B cell (primary cell): Measurements from ENCODE around the gene AMIGO2. TPM values are rescaled to one million over a fixed set of nuclear protein-coding genes. Genes with fewer than 3 reads are reported as not detected.
A peak's percentile ranks its signal among the peaks of the same experiment; 100 is the strongest.

Source experiments
- ATAC-seq: fragments of 200-7000 bp; cut with Tn5 transposase; one replicate; pipeline ENCODE4 v1.10.0; 2021; ENCODE audit warnings: low read depth, mild to moderate bottlenecking, moderate number of reproducible peaks, moderate library complexity
- CTCF ChIA-PET: fragments of 350-600 bp; sonication (Branson Sonifier 250); formaldehyde crosslinking; loops from one replicate; lab custom pipeline; 2021; ENCODE audit warnings: antibody characterized with exemption, inconsistent platforms; lab: Charles Lee
- POLR2A ChIA-PET: fragments of 350-600 bp; sonication (Branson Sonifier 250); formaldehyde crosslinking; loops from one replicate; lab custom pipeline; 2021; ENCODE audit warnings: antibody characterized with exemption; lab: Charles Lee
- DNase-seq: peaks from one replicate; pipeline ENCODE4 v3.0.0; 2013
- H2AFZ ChIP-seq: 2 replicates; pipeline ENCODE4 v1.6.1; 2012; ENCODE audit warnings: mild to moderate bottlenecking, low read depth, low read length; ENCODE audit not compliant: insufficient read depth, poor library complexity, severe bottlenecking
- H3K27ac ChIP-seq, 2 donors: 1 replicate in 1 of 2; 2 replicates in 1 of 2; pipeline ENCODE4 v1.5.1; 2012 to 2013; ENCODE audit warnings: low read length in 2 of 2, mild to moderate bottlenecking in 2 of 2, moderate library complexity in 1 of 2
- H3K27me3 ChIP-seq, 4 experiments: fragments of 200-600 bp in 1 of 4; sonication (generic) in 1 of 4; replicated peaks in 1 of 4; 1 replicate in 2 of 4; 2 replicates in 2 of 4; pipeline versions ENCODE4 v1.6.1 to v1.7.0; 2013 to 2016; ENCODE audit warnings: low read length in 3 of 4, mild to moderate bottlenecking in 2 of 4, mixed read lengths in 1 of 4, moderate library complexity in 1 of 4; ENCODE audit not compliant: insufficient read depth in 4 of 4, control insufficient read depth in 3 of 4; ENCODE audit errors: control extremely low read depth in 1 of 4
- H3K36me3 ChIP-seq, 2 experiments: replicated peaks in 1 of 2; 1 replicate in 1 of 2; 2 replicates in 1 of 2; pipeline versions ENCODE4 v1.6.1 to v1.7.1; 2013; ENCODE audit warnings: low read length in 1 of 2; ENCODE audit not compliant: insufficient read depth in 2 of 2, control insufficient read depth in 1 of 2; ENCODE audit errors: control extremely low read depth in 1 of 2, extremely low read depth in 1 of 2
- H3K4me1 ChIP-seq, 2 donors: fragments of 200-600 bp in 1 of 2; sonication (generic) in 1 of 2; 1 replicate in 1 of 2; 2 replicates in 1 of 2; pipeline versions ENCODE4 v1.5.1 to v1.6.1; 2013 to 2017; ENCODE audit warnings: low read length in 2 of 2; ENCODE audit not compliant: control insufficient read depth in 2 of 2, insufficient read depth in 2 of 2
- H3K4me2 ChIP-seq: replicated peaks from 2 replicates; pipeline ENCODE3; 2012; ENCODE audit warnings: mild to moderate bottlenecking, low read depth, low read length; ENCODE audit not compliant: poor library complexity, severe bottlenecking
- H3K4me3 ChIP-seq, 5 experiments: fragments of 200-600 bp in 1 of 5; sonication (generic) in 1 of 5; 1 replicate in 3 of 5; 2 replicates in 2 of 5; pipeline versions ENCODE4 v1.5.1 to v1.7.0; 2011 to 2016; ENCODE audit warnings: low read length in 4 of 5, mild to moderate bottlenecking in 4 of 5, low read depth in 2 of 5, control low read depth in 1 of 5, moderate library complexity in 1 of 5; ENCODE audit not compliant: insufficient read depth in 1 of 5; ENCODE audit errors: control extremely low read depth in 1 of 5, extremely low read depth in 1 of 5
- H3K79me2 ChIP-seq: fragments of 200-600 bp; sonication (generic); one replicate; pipeline ENCODE4 v1.6.0; 2016; ENCODE audit warnings: low read length; ENCODE audit not compliant: control insufficient read depth, insufficient read depth
- H3K9ac ChIP-seq: fragments of 200-600 bp; sonication (generic); 2 replicates; pipeline ENCODE4 v1.6.1; 2017; ENCODE audit warnings: mild to moderate bottlenecking, low read length, moderate library complexity
- H3K9me3 ChIP-seq, 3 donors: one replicate each; pipeline versions ENCODE4 v1.6.1 to v1.7.1; 2013; ENCODE audit warnings: low read length in 2 of 3; ENCODE audit not compliant: control insufficient read depth in 2 of 3, insufficient read depth in 1 of 3; ENCODE audit errors: control extremely low read depth in 1 of 3
- H4K20me1 ChIP-seq: 2 replicates; pipeline ENCODE4 v1.6.0; 2012; ENCODE audit warnings: mild to moderate bottlenecking, low read length; ENCODE audit not compliant: insufficient read depth, control insufficient read depth, poor library complexity, severe bottlenecking
- H3K27ac Mint-ChIP-seq: one replicate; pipeline ENCODE4 v1.8.0; 2021; ENCODE audit warnings: mixed read lengths
- H3K27me3 Mint-ChIP-seq: one replicate; pipeline ENCODE4 v1.8.0; 2021; ENCODE audit warnings: mixed read lengths
- H3K4me1 Mint-ChIP-seq: one replicate; pipeline ENCODE4 v1.8.0; 2021; ENCODE audit warnings: mixed read lengths
- H3K4me3 Mint-ChIP-seq: one replicate; pipeline ENCODE4 v1.8.0; 2021; ENCODE audit warnings: mixed read lengths
- H3K9me3 Mint-ChIP-seq: one replicate; pipeline ENCODE4 v1.8.0; 2022; ENCODE audit warnings: mixed read lengths; ENCODE audit not compliant: insufficient read depth
- CTCF ChIP-seq: fragments of 200-600 bp; IDR thresholded peaks from one replicate; pipeline ENCODE4 v1.8.0; 2022; ENCODE audit warnings: antibody characterized with exemption, mild to moderate bottlenecking
- EZH2 ChIP-seq: IDR thresholded peaks from 2 replicates; pipeline ENCODE4 v1.6.1; 2012; ENCODE audit warnings: borderline replicate concordance, low read depth, mild to moderate bottlenecking, moderate library complexity, low read length; ENCODE audit not compliant: insufficient read depth, poor library complexity, severe bottlenecking
- WGBS: methylation state at CpG from one replicate; pipeline ENCODE4 v1.1.5; 2013; ENCODE audit warnings: missing lambda C conversion rate; ENCODE audit not compliant: insufficient coverage; 5-methylcytosine and 5-hydroxymethylcytosine counted together
- intact Hi-C: fragments of 100-400 bp; cut with micrococcal nuclease; formaldehyde crosslinking; loops from one replicate; pipeline ENCODE4 v1.10.0; 2022
- polyA plus RNA-seq: library from polyadenylated mRNA; depleted of rRNA; stranded (reverse); fragments of >200 nt; gene quantifications from 2 replicates; pipeline ENCODE4 v1.2.3, GENCODE V29; 2012
- total RNA-seq, 2 donors: library from RNA; stranded (reverse); fragments of 120-200 nt in 1 of 2; gene quantifications; 1 replicate in 1 of 2; 2 replicates in 1 of 2; pipeline versions ENCODE4 v1.2.3 to v1.2.4, GENCODE V29; 2013 to 2022

Gene AMIGO2
- total and polyA plus RNA-seq, 2 donors (not counting 1 experiment from before 2014, with no cell fraction given) = 10.4 to 11.8 TPM

DNA sequence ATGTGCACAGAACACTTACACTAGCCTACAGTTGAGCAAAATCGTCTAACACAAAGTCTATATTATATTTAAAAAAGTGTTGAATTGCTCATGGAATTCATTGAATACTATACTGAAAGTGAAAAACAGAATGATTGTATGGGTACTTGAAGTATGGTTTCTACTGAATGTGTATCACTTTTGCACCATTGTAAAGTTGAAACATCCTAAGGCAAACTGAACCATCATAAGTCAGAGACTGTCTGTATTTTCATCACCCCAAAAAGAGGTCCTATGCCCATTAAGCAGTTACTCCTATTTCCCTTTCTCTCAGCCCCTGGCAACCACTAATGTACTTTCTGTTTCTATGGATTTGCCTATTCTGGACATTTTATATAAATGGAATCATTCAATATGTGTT lies 4.4 kb upstream of the AMIGO2 start:
- DNase-seq = no peak
- no peak for ATAC-seq
- Histone ChIP-seq H4K20me1 (no peaks in the 10 kb centered on the region), H2AFZ (no peak overlapping the region), H3K27ac (peak overlapping the region in 1 of 2 donors; percentile 44), H3K9me3 (no peaks in the 10 kb centered on the region), H3K36me3 (no peaks in the 10 kb centered on the region), H3K9ac (no peak overlapping the region), H3K4me2 (no peak overlapping the region), H3K4me1 (peaks cover 25 to 31% of the 10 kb centered on the region in 2 donors), H3K27me3 (no peaks in the 10 kb centered on the region), H3K79me2 (peaks cover 2% of the 10 kb centered on the region), H3K4me3 (no peak overlapping the region)
- Mint-ChIP-seq H3K4me1 (peaks cover 54% of the 10 kb centered on the region), H3K4me3 (no peak overlapping the region), H3K27ac (peak overlapping the region; percentile 48), H3K27me3 (no peaks in the 10 kb centered on the region), H3K9me3 (no peaks in the 10 kb centered on the region)
- intact Hi-C loops = loop anchor here (5.0 to 10.0 kb wide), 3 partner anchors 51 to 133 kb away; no protein-coding TSS in a partner anchor
- CTCF ChIA-PET = interaction anchor here (0.7 to 2.6 kb wide), 5 partner anchors 11 to 324 kb away, joined by 3 to 8 read pairs (median 4); no protein-coding TSS in a partner anchor
- WGBS = no CpG with 5 or more reads among the region's 1 CpG
- POLR2A ChIA-PET = no interaction called here
- TF ChIP-seq CTCF = no peak

- ATAC-seq = no peak
- H4K20me1 ChIP-seq = no peaks in the 10 kb centered on the region
- H3K4me2 ChIP-seq = no peak overlapping the region
- ChIA-PET CTCF (interaction anchor here (0.7 to 2.6 kb wide), 9 partner anchors 9 to 325 kb away, joined by 3 to 9 read pairs (median 4); no protein-coding TSS in a partner anchor), POLR2A (interaction anchor here (0.7 kb wide), 1 partner anchor 225 kb away, joined by 3 read pairs; no protein-coding TSS in a partner anchor)
- H2AFZ ChIP-seq = no peak overlapping the region
- H3K4me1 Mint-ChIP-seq = peaks cover 66% of the 10 kb centered on the region
- no peaks in the 10 kb centered on the region for H3K27me3 Mint-ChIP-seq
- H3K27me3 ChIP-seq = no peaks in the 10 kb centered on the region
- 86% methylated on average over 1 of the region's 7 CpGs for WGBS
- peaks cover 31 to 41% of the 10 kb centered on the region in 2 donors for H3K4me1 ChIP-seq
- peak overlapping the region; percentile 32 for H3K27ac Mint-ChIP-seq
- H3K9me3 Mint-ChIP-seq = no peaks in the 10 kb centered on the region
- no peaks in the 10 kb centered on the region for H3K9me3 ChIP-seq
- H3K79me2 ChIP-seq = peaks cover 2% of the 10 kb centered on the region
- H3K9ac ChIP-seq = no peak overlapping the region
- peak overlapping the region in 1 of 2 donors; percentile 78 for H3K27ac ChIP-seq
- intact Hi-C loops = loop anchor here (5.0 to 10.0 kb wide), 3 partner anchors 51 to 134 kb away; no protein-coding TSS in a partner anchor
- peak; percentile 8 for DNase-seq
- TF ChIP-seq CTCF (no peak), EZH2 (no peak)
- no peaks in the 10 kb centered on the region for H3K36me3 ChIP-seq
- H3K4me3 Mint-ChIP-seq = no peak overlapping the region
- no peak overlapping the region for H3K4me3 ChIP-seq
Measured at GRCh38 chr12:47082796-47083621, 3.2 kb upstream of the AMIGO2 start.
